NCI-H1930 (cell line): Measurements from ENCODE around the gene CHMP2B.
"Not testable (repeated sequence)": the region's sequence is repeated elsewhere in the genome, so short reads cannot be mapped to it uniquely, and the experiment has no call there.

ENCODE experiments used
- DNase-seq, 2 experiments: peaks; one replicate each; lab custom pipeline; 2025; lab: John Stamatoyannopoulos, UW

The CHMP2B gene

GRCh38 chr3:87229113-87229512, 2.0 kb downstream of the CHMP2B start:
- DNase-seq = no peak

- no peak for DNase-seq
Measured at GRCh38 chr3:87233805-87234204, 6.7 kb downstream of the CHMP2B start.

- no peak for DNase-seq
Measured at GRCh38 chr3:87236093-87236492, 9.0 kb downstream of the CHMP2B start.

GRCh38 chr3:87246662-87247429, 19.7 kb downstream of the CHMP2B start:
- DNase-seq = no peak

GRCh38 chr3:87247430-87247773, 20.3 kb downstream of the CHMP2B start:
- DNase-seq = no peak

- not testable (repeated sequence) for DNase-seq
Measured at GRCh38 chr3:87248231-87248630, 21.1 kb downstream of the CHMP2B start.

GRCh38 chr3:87248831-87249230, 21.7 kb downstream of the CHMP2B start:
- DNase-seq = no peak

GRCh38 chr3:87250009-87250408, 22.9 kb downstream of the CHMP2B start:
- no peak for DNase-seq

- no peak for DNase-seq
Measured at GRCh38 chr3:87260270-87260669, 33.2 kb downstream of the CHMP2B start.

- DNase-seq = no peak
Measured at GRCh38 chr3:87261925-87262324, 34.8 kb downstream of the CHMP2B start.

- no peak for DNase-seq
Measured at GRCh38 chr3:87267953-87268645, 41.0 kb downstream of the CHMP2B start.

- no peak for DNase-seq
Measured at GRCh38 chr3:87268646-87269211, 41.6 kb downstream of the CHMP2B start.

GRCh38 chr3:87269723-87270122, 42.6 kb downstream of the CHMP2B start:
- no peak for DNase-seq

- DNase-seq = no peak
Measured at GRCh38 chr3:87270908-87271700, 44.0 kb downstream of the CHMP2B start.

GRCh38 chr3:87272718-87273341, 45.7 kb downstream of the CHMP2B start:
- DNase-seq = no peak

GRCh38 chr3:87276484-87276883, 49.4 kb downstream of the CHMP2B start, which contains the start of gene POU1F1:
Gene POU1F1 (minus strand): TSS chr3:87276584. CDS start chr3:87276462, 122 bp downstream.
- DNase-seq = no peak

GRCh38 chr3:87287011-87287410, 59.9 kb downstream of the CHMP2B start:
- DNase-seq = no peak

- DNase-seq = no peak
Measured at GRCh38 chr3:87288446-87288845, 61.3 kb downstream of the CHMP2B start.

- no peak for DNase-seq
Measured at GRCh38 chr3:87298111-87298718, 71.1 kb downstream of the CHMP2B start.

GRCh38 chr3:87305031-87305430, 77.9 kb downstream of the CHMP2B start:
- DNase-seq = not testable (repeated sequence)
